ENCODE measurements around the gene SYT6.

DNA sequence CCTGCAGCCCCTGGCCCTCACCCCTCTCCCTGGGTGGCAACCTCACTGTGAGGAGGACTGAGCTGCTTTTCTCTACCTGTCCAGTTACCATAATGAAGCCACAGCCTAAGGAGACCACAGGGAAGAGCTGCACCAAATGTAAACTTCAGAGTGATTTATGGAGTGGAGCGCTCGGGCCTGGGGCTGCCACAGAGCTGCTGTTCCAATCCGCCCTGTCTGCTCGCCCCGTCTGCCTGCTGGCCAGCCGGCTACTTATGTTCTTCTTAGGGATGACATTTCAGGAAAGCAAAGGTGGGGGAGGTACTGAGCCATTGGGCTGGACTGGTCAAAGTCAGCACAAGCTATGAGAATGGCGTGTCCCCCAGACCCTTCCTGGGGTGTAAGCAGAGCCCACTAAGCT is 17.9 kb downstream of the SYT6 start:
- TF ChIP-seq, protein P1, sequence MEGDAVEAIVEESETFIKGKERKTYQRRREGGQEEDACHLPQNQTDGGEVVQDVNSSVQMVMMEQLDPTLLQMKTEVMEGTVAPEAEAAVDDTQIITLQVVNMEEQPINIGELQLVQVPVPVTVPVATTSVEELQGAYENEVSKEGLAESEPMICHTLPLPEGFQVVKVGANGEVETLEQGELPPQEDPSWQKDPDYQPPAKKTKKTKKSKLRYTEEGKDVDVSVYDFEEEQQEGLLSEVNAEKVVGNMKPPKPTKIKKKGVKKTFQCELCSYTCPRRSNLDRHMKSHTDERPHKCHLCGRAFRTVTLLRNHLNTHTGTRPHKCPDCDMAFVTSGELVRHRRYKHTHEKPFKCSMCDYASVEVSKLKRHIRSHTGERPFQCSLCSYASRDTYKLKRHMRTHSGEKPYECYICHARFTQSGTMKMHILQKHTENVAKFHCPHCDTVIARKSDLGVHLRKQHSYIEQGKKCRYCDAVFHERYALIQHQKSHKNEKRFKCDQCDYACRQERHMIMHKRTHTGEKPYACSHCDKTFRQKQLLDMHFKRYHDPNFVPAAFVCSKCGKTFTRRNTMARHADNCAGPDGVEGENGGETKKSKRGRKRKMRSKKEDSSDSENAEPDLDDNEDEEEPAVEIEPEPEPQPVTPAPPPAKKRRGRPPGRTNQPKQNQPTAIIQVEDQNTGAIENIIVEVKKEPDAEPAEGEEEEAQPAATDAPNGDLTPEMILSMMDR (IDR thresholded peaks at IDR 0.05 in 8 of 11, conservative IDR thresholded peaks at IDR 0.05 in 3 of 11) = no peak
- no peak for TF ChIP-seq POLR2A (IDR thresholded peaks at IDR 0.05)
- no peak for TF ChIP-seq POLR2AphosphoS5 (IDR thresholded peaks at IDR 0.05)
